ELF-1 (cell line): ENCODE data around the gene TRIM2.

ENCODE experiments used
- DNase-seq: peaks from one replicate; pipeline ENCODE4 v3.0.0-alpha.2; 2016; ENCODE audit warnings: low read depth, low spot score

Gene TRIM2

DNA sequence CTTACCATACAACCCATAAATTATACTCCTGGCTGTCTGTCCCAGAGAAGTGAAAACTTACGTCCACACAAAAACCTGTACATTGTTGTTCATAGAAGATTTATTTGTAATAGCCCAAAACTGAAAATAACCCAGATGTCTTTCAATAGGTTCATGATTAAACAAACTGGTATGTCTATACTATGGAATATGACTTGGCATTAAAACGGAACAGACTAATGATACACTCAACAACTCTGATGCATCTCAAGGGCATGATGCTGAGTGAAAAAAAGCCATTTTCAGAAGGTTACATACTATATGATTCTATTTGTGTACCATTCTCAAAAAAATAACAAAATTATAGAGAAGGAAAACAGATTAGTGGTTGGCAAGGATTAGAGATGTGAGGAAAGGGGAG lies 128.7 kb downstream of the TRIM2 start:
- DNase-seq = no peak

DNA sequence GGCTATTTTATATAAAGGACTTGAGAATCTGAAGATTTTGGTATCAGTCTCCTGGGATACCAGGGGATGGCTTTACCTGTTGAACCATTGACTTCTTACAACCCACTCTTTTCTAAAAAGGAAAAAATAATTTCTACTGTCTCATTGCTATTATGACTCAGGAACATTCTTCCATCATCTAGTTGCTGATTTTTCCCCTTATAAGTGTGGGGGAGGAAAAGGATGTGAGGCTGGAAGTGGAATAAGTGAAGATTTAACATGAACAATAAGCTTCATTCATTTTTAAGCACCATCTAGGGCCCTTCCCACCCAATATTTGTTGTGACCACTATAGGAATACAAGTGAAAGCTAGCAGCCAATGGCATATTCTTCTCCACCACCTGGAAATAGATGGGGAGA lies 129.6 kb downstream of the TRIM2 start:
- DNase-seq = no peak

DNA sequence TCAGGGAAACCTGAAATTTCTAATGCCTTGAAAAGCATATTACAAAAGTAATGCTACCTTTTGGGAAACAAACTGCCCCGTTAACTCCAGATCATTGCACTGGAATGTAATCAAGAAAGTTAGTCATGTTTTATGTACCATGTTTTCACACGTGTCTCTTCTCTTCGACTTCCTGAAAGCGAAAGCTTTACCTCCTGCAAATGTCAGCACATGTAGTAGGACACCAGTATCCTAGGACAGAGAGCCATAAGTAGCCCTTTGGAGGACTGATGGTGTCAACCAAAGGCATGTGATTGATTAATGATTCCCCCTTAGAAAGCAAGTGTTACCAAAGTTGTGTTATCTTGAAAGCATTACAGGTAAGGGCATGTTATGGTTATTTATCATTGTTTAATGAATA lies 131.4 kb downstream of the TRIM2 start:
- no peak for DNase-seq

DNA sequence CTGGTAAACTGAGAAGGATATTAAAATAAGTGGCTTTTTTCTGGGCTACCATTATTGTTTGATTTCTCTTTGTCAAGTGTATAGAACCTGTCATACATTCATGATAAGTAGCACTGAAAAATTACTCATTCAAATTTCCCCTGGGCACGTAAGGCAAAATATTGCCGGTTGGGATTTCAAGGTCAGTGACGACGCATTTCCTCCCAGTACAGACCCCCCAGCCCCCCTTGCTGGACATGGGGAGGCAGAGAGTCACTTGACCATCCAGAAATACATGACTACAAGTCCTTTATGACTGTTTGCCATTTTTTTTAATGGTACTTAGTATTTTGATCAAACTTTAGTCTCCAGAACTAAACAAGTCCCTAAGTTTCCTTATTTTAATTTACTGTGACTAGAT lies 133.4 kb downstream of the TRIM2 start:
- DNase-seq = no peak

DNA sequence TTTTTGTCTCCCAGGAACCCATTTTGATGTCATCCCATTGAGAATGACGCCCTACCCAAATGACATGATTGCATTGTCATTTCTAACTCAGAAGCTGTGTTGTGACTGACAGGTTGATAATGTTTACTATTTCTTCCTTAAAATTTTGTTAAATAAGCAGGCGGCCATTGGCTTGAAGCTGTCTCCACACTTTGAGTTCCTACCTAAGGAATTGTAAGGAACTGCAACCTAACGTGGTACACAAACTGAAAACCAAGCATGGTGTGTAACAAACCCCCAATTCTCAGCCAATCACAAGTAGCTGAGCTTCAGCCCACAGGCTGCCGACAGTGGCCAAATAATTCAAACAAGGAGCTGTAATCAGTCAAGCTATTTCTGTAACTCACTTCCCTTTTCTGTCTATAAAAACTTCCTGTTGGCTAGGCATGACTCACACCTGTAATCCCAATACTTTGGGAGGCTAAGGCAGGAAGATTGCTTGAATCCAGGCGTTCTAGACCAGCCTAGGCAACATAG lies 137.4 kb downstream of the TRIM2 start:
- no peak for DNase-seq

DNA sequence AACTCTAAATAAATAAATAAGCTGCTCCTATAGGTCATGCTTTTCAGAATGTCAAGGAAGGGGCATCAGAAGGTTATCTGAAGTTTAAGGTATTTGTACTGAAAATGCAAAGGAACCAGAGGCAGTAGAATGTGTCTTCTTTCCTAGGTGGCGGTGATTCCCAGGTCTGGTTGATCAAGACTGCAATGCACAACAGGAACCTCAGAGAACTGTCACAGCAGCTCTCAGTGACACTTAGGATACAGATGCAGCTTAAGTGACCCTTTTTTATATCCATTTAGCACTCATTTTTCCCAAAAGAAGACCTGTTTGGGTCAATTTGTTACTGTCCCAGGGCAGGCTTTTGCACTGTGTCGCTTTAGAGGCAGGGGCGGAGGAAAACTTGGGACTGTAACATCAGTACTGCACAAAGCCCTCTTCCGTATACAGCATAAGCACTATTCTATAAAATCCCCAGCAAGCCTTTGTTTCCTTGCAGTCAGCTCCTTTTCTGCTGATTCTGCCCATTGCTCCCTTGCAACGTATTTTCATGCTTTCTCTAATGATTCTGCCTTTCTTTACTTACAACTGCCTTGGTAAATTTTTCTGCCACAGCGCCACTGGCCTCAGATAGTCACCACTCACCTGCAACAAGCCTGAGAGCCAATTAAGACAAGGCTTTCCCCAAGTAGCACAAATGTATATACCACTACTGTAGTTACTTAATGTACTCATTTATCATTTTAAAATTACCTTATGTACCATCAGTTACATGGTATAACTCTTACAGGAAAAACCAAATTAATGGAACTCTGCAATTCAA lies 138.7 kb downstream of the TRIM2 start:
- no peak for DNase-seq

DNA sequence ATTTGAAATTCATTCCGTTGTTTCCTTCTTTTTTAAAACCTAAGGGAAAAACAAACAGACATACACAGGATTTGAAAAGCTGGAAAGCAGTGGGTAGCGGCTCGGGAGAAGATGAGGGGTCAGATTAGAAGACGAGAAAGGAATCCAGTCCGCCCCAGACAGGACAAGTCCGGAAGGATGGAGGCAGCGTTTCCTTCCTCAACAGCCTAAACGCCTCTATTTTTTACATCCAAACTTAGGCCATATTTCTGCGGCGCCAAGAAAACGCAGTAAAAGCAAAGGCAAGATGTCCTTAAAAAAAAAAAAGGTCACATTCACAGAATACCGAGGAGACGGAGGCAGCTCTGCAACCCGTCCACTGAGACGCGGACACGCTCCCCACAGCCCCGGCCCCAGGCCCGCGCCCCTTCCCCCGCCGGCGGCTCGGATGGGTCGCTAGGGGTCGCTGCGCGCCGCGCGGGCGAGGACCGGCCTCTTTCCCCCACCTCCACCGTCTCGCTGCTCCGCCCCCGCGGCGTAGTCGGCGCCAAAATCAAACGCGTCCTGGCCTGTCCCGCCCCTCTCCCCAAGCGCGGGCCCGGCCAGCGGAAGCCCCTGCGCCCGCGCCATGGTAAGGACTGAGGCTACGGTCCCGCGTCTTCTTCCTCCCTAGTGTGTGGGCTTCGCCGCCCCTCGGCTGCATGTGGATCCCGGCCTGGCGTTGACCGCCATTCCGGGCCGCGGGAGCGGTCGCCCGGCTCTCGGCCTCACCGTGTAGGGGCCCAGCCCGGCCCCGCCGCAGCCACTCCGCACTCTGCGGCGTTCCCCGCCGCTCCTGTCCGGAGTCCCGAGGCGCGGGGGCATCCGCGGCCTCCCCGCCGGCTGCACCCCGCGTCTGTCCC lies 140.1 kb downstream of the TRIM2 start, which contains the start of gene MND1:
Gene MND1 (plus strand): TSS at position 558 of the 881 bp plus-strand sequence. CDS start 50 bp downstream, at position 608.
- DNase-seq = peak; percentile 94

DNA sequence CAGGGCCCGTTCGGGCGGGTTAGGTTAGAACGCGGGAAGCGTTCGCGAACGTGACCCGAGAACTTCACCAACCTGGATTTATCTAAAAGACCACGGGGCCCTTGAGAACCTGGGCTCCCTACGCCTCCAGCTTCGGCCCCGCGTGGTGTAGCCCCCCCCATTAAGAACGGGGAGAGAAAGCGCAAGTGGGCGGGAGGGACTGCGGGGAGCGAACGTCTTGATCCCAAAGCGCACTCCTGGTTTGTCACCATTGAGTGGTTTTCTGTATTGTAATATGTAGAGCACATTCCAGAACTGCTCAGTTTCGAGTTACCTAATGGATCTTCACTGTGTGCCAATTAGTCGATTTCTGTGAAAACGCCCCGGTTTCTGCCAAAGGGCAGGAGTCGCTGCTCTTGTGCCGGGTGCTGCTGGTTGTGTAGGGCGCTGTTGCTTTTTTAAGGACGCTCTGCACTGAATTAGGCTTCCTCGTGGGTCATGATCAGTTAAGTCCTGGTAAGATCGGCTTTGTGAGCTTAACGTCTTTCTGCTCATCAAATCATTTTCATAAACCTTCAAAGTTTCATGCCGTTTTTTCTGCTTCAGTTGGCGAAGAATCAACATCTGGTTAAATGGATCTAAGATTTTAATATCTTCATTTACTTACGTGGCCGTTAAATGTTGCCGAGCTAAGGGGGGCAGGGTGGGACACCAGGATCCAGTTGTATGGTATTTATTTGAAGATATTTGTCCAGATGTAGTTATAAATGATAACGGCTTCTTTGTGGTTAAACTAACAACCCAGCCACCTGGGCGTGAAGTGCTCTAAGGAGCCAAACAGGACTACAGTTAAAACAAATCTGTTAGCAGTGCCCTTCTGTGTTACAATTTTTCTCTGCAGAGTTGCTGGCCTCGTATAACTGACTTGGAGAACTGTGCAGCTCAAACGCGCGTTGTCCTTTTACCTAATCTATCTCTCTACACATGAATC lies 141.1 kb downstream of the TRIM2 start:
- DNase-seq = peak; percentile 74

DNA sequence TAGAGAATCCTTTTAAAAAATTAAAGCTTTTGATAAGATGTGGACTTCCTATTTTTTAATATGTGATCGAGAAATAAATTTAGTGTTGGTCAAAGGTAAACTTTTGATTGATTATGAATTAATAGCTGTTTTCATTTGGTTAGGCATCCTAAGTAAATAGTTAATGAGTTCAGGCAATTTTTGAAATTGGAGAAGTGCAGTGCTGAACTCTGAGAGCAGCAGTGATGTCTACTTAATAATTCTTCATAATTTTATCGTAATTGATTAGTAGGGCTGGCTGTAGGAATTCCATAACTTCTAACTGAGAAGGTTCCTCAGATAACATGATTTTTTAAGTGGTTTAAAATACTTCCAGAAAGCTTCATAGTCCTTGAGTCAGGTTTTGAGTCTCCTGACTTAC lies 141.8 kb downstream of the TRIM2 start:
- no peak for DNase-seq

DNA sequence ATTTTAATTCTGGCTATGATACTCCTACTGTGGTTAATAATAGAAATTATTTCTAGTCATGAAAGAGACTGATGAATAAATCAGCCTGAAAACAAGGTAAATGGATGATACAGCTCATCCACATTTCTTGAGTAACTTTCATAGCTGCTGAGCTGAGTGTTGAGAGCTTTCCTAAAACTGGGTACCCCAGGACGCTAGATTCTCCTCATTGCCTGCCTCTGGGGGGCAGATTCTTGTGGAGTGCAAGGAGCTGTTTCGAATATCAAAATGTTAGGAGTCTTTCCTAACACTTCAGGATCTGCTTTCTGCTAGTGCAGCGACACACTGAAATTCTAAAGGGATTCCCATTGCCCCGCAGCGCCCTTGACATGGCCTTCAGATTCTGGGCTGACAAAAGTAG lies 142.3 kb downstream of the TRIM2 start:
- DNase-seq = no peak

DNA sequence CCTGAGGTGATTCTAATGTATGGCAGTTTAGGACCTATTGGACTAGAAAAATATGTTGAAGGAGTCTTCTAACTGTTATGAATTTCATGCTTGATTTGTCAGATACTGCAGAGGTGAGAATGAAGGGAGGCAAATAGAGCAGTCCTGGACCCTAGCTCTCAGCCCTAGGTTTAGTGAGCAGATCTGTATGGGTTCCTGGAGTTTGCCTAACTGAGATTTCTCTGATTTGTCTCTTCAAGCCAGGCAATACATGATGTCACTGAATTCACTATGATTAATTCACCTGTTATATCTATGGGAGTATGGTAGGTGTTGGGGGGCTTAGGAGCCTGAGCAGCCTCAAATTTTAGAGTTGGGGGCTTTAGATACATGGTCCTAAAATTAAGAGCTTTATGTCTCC lies 142.9 kb downstream of the TRIM2 start:
- DNase-seq = no peak

DNA sequence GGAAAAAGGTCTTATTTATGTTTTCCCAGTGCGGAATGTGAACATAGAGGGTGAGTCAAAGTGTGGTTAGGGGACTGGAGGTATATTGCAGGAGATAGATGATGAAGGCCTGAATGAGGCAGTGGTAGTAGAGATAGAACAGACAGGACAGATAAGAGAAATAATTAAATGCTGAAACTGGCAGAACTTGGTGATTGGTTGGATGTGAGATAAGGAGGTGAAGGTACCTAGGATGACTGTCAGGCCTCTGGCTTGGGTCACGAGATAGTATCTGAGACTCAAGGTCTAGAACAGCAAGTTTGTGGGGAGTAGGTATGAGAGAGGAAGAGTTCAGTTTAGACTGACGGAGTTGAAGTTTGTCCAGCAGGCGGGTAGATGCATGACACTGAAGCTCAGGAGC lies 143.8 kb downstream of the TRIM2 start:
- no peak for DNase-seq

DNA sequence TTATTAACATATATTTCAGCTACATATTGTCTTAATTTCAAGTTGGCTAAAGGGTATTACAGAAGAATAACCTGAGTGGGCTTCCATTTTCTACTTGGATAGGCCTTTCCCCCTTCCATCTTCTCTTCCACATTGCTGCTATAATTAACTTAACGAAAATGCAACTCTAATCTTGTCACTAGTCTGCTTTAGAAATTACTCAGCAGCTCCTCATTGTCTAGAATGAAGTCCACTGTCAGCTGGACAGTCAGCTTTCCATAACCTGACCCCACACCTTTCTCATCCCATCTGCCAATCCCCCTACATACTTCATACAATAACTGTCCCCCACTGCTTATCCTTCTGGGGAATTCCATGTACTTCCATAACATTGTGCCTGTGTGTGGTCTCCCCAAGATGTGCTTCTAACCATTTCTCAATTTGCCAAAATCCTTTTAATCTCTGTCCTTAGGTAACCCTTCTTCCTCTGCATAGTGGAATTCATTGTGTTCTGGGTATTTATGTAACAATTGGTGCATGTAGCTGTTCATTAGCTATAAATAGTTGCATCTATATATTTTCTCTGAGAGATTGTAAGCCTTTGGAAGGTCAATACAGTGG lies 145.1 kb downstream of the TRIM2 start:
- no peak for DNase-seq

DNA sequence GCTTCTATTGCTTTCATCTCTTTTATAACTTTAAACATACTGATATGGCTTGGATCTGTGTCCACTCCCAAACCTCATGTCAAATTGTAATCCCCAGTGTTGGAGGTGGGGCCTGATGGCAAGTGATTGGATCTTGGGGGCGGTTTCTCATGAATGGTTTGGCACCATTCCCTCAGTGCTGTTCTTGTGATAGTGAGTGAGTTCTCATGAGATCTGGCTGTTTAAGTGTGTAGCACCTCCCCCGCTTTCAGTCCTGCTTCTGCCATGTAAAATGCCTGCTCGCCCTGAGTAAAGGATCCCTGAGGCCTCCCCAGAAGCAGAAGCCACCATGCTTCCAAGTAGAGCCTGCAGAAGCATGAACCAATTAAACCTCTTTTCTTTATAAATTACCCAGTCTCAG lies 157.9 kb downstream of the TRIM2 start:
- no peak for DNase-seq

DNA sequence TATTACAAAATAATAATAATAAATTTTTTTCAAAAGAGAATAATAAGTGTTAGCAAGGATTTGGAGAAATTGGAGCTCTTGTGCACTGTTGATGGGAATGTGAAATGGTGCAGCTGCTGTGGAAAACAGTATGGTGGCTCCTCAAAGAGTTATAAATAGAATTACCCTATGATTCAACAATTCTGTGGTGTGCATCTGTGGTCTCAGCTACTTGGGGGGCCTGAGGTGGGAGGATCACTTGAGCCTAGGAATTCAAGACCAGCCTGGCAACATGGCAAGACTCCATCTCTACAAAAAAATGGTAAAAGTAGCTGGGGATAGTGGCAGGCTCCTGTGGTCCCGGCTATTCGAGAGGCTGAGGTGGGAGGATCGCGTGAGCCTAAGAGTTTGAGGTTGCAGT lies 159.8 kb downstream of the TRIM2 start:
- DNase-seq = no peak

DNA sequence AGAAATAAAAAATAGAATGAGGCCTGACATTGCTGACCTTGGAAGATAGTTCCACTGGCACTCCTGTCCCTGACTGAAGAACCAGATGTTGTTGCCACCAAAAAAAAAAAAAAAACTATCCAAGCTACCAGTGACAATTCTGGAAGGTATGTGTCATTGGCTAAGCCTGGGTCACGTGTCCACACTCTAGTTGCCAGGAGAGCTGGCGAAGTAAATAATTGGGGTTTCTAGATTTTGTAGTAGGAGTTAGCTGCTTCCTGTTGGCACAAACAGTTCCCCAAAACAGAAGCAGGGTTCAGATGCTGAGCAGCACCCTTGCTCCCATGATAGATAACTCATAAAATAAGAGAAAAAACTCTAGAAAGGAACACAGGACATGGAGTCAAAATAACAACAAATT lies 160.8 kb downstream of the TRIM2 start:
- DNase-seq = no peak

DNA sequence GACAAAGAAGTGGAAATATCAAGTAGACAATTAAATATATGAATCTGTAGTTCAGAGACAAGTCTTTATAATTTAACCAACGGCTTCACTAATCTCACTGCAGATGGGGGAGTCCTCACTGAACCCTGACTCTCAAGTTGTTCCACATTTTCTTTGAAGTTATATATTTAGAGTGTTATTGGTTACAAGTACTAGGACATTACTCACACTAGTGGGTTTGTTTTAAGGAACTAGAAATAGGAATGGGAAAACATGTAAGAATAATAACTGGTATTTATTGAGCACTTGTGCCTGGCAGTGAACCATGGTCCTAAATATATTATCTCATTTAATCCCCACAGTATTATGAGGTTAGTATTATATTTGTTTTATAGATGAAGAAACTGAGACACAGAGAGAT lies 162.2 kb downstream of the TRIM2 start:
- no peak for DNase-seq

DNA sequence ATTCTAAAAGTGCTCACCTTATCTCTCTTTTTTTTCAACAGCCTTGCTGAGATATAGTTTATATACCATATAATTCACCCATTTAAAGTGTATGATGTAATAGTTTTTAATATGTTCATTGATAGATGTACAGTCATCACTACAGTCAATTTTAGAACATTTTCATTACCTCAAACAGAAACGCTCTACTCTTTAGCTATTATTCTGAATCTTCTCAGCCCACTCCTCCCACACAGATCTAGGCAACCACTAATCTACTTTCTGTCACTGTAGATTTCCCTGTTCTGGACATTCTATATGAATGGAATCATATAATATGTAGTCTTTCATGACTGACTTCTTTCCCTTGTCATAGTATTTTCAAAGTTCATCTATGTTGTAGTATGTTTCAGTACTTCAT lies 162.8 kb downstream of the TRIM2 start:
- DNase-seq = no peak

DNA sequence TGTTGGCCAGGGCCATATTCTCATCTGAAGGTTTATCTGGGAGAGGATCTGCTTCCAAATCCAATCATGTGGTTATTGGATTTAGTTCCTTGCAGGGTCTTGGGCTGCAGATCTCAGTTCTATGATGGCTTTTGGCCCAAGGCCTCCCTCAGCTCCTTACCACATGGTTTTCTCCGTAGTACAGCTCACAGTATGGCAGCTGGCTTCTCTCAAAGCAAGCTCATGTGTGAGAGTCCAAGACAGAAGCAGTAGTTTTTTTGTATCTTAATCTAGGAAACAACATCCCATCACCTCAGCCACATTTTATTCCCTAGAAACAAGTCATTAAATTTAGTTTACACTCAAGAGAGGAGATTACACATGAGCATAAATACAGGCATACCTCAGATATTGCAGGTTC lies 164.8 kb downstream of the TRIM2 start:
- DNase-seq = no peak

DNA sequence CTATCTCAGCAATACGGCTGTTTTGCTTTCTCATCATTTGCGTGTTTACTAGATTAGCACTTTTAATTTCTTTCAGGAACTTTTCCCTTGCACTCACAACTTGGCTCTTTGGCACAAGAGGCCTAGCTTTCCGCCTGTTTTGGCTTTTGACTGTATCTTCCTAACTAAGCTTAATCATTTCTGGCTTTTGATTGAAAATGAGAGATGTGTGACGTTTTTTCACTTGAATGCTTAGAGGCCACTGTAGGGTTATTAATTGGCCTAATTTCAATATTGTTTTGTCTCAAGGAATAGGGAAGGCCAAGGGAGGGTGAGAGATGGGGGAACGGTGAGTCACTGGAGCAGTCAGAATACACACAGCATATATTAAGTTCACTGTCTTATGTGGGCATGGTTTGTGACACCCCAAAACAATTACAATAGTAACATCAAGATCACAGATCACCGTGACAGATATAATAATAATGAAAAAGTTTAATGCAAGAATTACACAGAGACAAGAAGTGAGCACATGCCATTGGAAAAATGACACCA lies 167.5 kb downstream of the TRIM2 start:
- DNase-seq = no peak
